DND-41 (cell line): ENCODE measurements around the gene GRAMD1A.

Experiments
- ATAC-seq: fragments of 200-7000 bp; cut with Tn5 transposase; 3 replicates; pipeline ENCODE4 v1.9.1; 2021; ENCODE audit warnings: low read depth; ENCODE audit not compliant: insufficient read depth
- DNase-seq: peaks from one replicate; pipeline ENCODE4 v3.0.0-alpha.2; 2020
- H2AFZ ChIP-seq: 2 replicates; pipeline ENCODE4 v1.6.0; 2012; ENCODE audit warnings: low read depth, low read length
- H3K27ac ChIP-seq: 2 replicates; pipeline ENCODE4 v1.5.1; 2012; ENCODE audit warnings: low read length, inconsistent platforms
- H3K27me3 ChIP-seq: fragments of 200-600 bp; sonication (generic); 2 replicates; pipeline ENCODE4 v1.6.0; 2012; ENCODE audit warnings: low read length, mild to moderate bottlenecking, inconsistent platforms; ENCODE audit not compliant: insufficient read depth, poor library complexity
- H3K36me3 ChIP-seq: 2 replicates; pipeline ENCODE4 v1.5.1; 2012; ENCODE audit warnings: low read length, inconsistent platforms; ENCODE audit not compliant: insufficient read depth
- H3K4me1 ChIP-seq: 2 replicates; pipeline ENCODE4 v1.5.1; 2012; ENCODE audit warnings: mild to moderate bottlenecking, low read length; ENCODE audit not compliant: insufficient read depth
- H3K4me2 ChIP-seq: 2 replicates; pipeline ENCODE4 v1.6.0; 2012; ENCODE audit warnings: mild to moderate bottlenecking, moderate library complexity, low read length, inconsistent platforms; ENCODE audit not compliant: insufficient read depth
- H3K4me3 ChIP-seq, 2 experiments: fragments of 200-600 bp in 1 of 2; shearing (Covaris generic) in 1 of 2; 2 replicates each; pipeline ENCODE4 v1.5.1; 2012 to 2016; ENCODE audit warnings: inconsistent platforms in 2 of 2, low read length in 2 of 2, mild to moderate bottlenecking in 2 of 2, low read depth in 1 of 2, moderate library complexity in 1 of 2
- H3K79me2 ChIP-seq: 2 replicates; pipeline ENCODE4 v1.6.0; 2012; ENCODE audit warnings: low read length, inconsistent platforms; ENCODE audit not compliant: insufficient read depth
- H3K9ac ChIP-seq: 2 replicates; pipeline ENCODE4 v1.6.0; 2012; ENCODE audit warnings: low read depth, mild to moderate bottlenecking, inconsistent platforms, low read length, moderate library complexity
- H3K9me3 ChIP-seq: 2 replicates; pipeline ENCODE4 v1.5.1; 2012; ENCODE audit warnings: low read length, moderate library complexity, mild to moderate bottlenecking, inconsistent platforms; ENCODE audit not compliant: insufficient read depth, severe bottlenecking
- H4K20me1 ChIP-seq: 2 replicates; pipeline ENCODE4 v1.6.0; 2012; ENCODE audit warnings: low read length; ENCODE audit not compliant: insufficient read depth
- CTCF ChIP-seq: IDR thresholded peaks from 2 replicates; pipeline ENCODE4 v1.5.1; 2012; ENCODE audit warnings: borderline replicate concordance, low read length, moderate library complexity, mild to moderate bottlenecking; ENCODE audit not compliant: poor library complexity, severe bottlenecking; ENCODE audit errors: extremely low read depth
- EZH2 ChIP-seq: IDR thresholded peaks from 3 replicates; pipeline ENCODE4 v1.6.1; 2012; ENCODE audit warnings: borderline replicate concordance, low read depth, mild to moderate bottlenecking, moderate library complexity, low read length, inconsistent platforms; ENCODE audit not compliant: severe bottlenecking

The GRAMD1A gene

GRCh38 chr19:35008891-35009341 lies 8.8 kb downstream of the GRAMD1A start:
- H3K4me3 ChIP-seq, result no peak overlapping the region
- H3K4me2 ChIP-seq, result no peak overlapping the region
- H3K4me1 ChIP-seq, result peaks cover 5% of the 10 kb centered on the region; the same call in 1 of the 2 replicates
- TF ChIP-seq EZH2, result no peak
- no peak for TF ChIP-seq CTCF
- peaks cover 60% of the 10 kb centered on the region for H4K20me1 ChIP-seq
- no peak overlapping the region for H3K9ac ChIP-seq
- no peaks in the 10 kb centered on the region for H3K27me3 ChIP-seq
- H3K9me3 ChIP-seq, result no peaks in the 10 kb centered on the region
- DNase-seq, result no peak
- H3K27ac ChIP-seq, result no peak overlapping the region
- no peak overlapping the region for H2AFZ ChIP-seq
- H3K79me2 ChIP-seq, result peaks cover 35% of the 10 kb centered on the region
- H3K36me3 ChIP-seq, result peaks cover 87% of the 10 kb centered on the region
- ATAC-seq, result no peak

- TF ChIP-seq EZH2 (no peak), CTCF (no peak)
- Histone ChIP-seq H3K79me2 (peaks cover 27% of the 10 kb centered on the region), H3K36me3 (peaks cover 87% of the 10 kb centered on the region)
Measured at GRCh38 chr19:35009424-35010415, 9.6 kb downstream of the GRAMD1A start.

GRCh38 chr19:35011091-35011689 lies 11.1 kb downstream of the GRAMD1A start:
- Histone ChIP-seq H2AFZ (no peak overlapping the region), H3K27me3 (no peaks in the 10 kb centered on the region), H3K4me2 (no peak overlapping the region), H3K79me2 (peaks cover 12% of the 10 kb centered on the region; the same call in 1 of the 2 replicates), H3K4me1 (no peaks in the 10 kb centered on the region), H3K36me3 (peaks cover 89% of the 10 kb centered on the region), H3K9ac (no peak overlapping the region), H3K9me3 (no peaks in the 10 kb centered on the region), H4K20me1 (peaks cover 53% of the 10 kb centered on the region), H3K27ac (no peak overlapping the region), H3K4me3 (no peak overlapping the region)
- DNase-seq, result no peak
- no peak for ATAC-seq
- TF ChIP-seq CTCF, result no peak
- no peak for TF ChIP-seq EZH2

More at GRCh38 chr19:35009424-35010415, 9.6 kb downstream of the GRAMD1A start:
- no peak overlapping the region for H3K9ac ChIP-seq
- H3K27ac ChIP-seq, result no peak overlapping the region
- no peaks in the 10 kb centered on the region for H3K4me1 ChIP-seq
- no peak overlapping the region for H3K4me3 ChIP-seq
- ATAC-seq (no peak), DNase-seq (no peak)
- peaks cover 60% of the 10 kb centered on the region for H4K20me1 ChIP-seq
- no peaks in the 10 kb centered on the region for H3K27me3 ChIP-seq
- H3K9me3 ChIP-seq, result no peaks in the 10 kb centered on the region
- H2AFZ ChIP-seq, result no peak overlapping the region
- H3K4me2 ChIP-seq, result no peak overlapping the region
